ENCODE data around the gene GRB10.
"Not testable (repeated sequence)": the region's sequence is repeated elsewhere in the genome, so short reads cannot be mapped to it uniquely, and the experiment has no call there.

The GRB10 gene

GRCh38 chr7:50596484-50596883 lies 186.2 kb downstream of the GRB10 start:
- no peak for FAIRE-seq

- FAIRE-seq: no peak
Measured at GRCh38 chr7:50595491-50596102, 187.1 kb downstream of the GRB10 start.

- no peak for FAIRE-seq
Measured at GRCh38 chr7:50594734-50595485, 187.8 kb downstream of the GRB10 start.

GRCh38 chr7:50594136-50594535 lies 188.6 kb downstream of the GRB10 start:
- no peak for FAIRE-seq

- FAIRE-seq: no peak
Measured at GRCh38 chr7:50592940-50593339, 189.8 kb downstream of the GRB10 start.

GRCh38 chr7:50591480-50592438 lies 190.9 kb downstream of the GRB10 start:
- FAIRE-seq: no peak

GRCh38 chr7:50591098-50591479 lies 191.6 kb downstream of the GRB10 start:
- FAIRE-seq: no peak

GRCh38 chr7:50590535-50590934 lies 192.2 kb downstream of the GRB10 start:
- FAIRE-seq: no peak

GRCh38 chr7:50589364-50589763 lies 193.3 kb downstream of the GRB10 start:
- FAIRE-seq: no peak

- no peak for FAIRE-seq
Measured at GRCh38 chr7:50588937-50589336, 193.8 kb downstream of the GRB10 start.

- no peak for FAIRE-seq
Measured at GRCh38 chr7:50587737-50588136, 195.0 kb downstream of the GRB10 start.

- FAIRE-seq: no peak
Measured at GRCh38 chr7:50584793-50585408, 197.8 kb downstream of the GRB10 start.

GRCh38 chr7:50584386-50584785 lies 198.3 kb downstream of the GRB10 start:
- no peak for FAIRE-seq

- FAIRE-seq: not testable (repeated sequence)
Measured at GRCh38 chr7:50583295-50583694, 199.4 kb downstream of the GRB10 start.

GRCh38 chr7:50582271-50582670 lies 200.4 kb downstream of the GRB10 start:
- FAIRE-seq: not testable (repeated sequence)

GRCh38 chr7:50580666-50581065 lies 202.0 kb downstream of the GRB10 start:
- not testable (repeated sequence) for FAIRE-seq

GRCh38 chr7:50580057-50580456 lies 202.6 kb downstream of the GRB10 start:
- no peak for FAIRE-seq

GRCh38 chr7:50578105-50578504 lies 204.6 kb downstream of the GRB10 start:
- not testable (repeated sequence) for FAIRE-seq

GRCh38 chr7:50577569-50577968 lies 205.1 kb downstream of the GRB10 start:
- FAIRE-seq: no peak

GRCh38 chr7:50576388-50576787 lies 206.3 kb downstream of the GRB10 start:
- FAIRE-seq: not testable (repeated sequence)

GRCh38 chr7:50567715-50568261 lies 214.9 kb downstream of the GRB10 start:
- no peak for FAIRE-seq

GRCh38 chr7:50565977-50566376 lies 216.7 kb downstream of the GRB10 start:
- FAIRE-seq: no peak

- FAIRE-seq: no peak
Measured at GRCh38 chr7:50565559-50565916, 217.2 kb downstream of the GRB10 start.

Data from A204.1 (cell line).